ENCODE data around the gene POLR3A.

DNA sequence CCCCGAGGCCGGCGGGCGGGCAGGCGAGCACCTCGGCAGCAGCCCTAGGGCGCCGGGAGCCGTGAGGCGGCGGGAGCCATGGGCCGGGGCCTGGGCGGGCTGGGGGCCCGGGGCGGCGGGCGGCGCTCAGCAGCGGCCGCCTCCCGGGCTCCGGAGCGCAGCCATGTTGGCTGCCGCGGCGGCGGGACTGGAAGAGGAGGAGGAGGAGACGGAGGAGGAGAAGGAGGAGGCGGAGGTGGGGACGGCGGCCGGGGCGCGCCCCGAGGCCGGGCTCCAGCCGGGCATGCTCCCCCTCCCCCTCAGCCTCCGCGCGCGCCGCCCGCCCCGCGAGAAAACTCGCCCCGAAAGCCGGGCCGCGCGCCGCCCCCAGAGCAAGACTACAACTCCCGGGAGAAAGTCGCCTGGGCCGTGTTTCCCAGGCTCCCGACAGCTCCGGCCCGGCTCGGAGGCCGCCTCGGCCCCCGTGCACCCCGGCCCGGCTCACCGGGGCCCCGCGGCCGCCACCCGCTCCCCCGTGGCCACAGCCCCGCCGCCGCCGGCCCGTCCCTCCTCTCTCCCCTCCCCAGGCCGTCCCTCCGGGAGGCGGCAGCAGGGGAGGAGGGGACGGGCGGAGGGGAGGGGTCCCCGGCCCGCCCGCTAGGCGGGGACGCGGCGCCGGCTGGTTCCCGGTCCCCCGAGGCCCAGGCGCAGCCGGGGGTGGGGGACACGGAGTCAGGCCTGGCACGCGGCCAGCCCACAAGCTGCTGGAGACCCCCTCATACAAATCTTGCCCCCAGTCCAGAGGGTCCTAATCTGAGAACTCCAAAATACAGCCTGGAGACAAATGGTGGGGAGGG is 102.5 kb downstream of the POLR3A start, which contains the start of gene DLG5:
- TF ChIP-seq CTCF (IDR thresholded peaks at IDR 0.05; ENCODE audit: low read depth, low read length) (no peak), POLR2A (IDR thresholded peaks at IDR 0.05; ENCODE audit: extremely low read depth, insufficient read length) (peak; percentile 38), MAX (IDR thresholded peaks at IDR 0.05; ENCODE audit: low read depth, low read length) (no peak), MYC (IDR thresholded peaks at IDR 0.05; ENCODE audit: low read depth, low read length) (no peak)

Measured in NB4 (cell line).